ENCODE measurements around the gene NEURL3.
A peak's percentile ranks its signal among the peaks of the same experiment; 100 is the strongest.

NEURL3 gene

GRCh38 chr2:96531872-96532505, 26.8 kb upstream of the NEURL3 start:
- peak; percentile 78; the same call in 1 of the 2 replicates for TF ChIP-seq SIN3A (IDR thresholded peaks at IDR 0.05; ENCODE audit: borderline replicate concordance, insufficient read depth, low read length)
- no peak for TF ChIP-seq POLR2AphosphoS5 (IDR thresholded peaks at IDR 0.05; ENCODE audit: low read depth, low read length)
- TF ChIP-seq REST (IDR thresholded peaks at IDR 0.05; ENCODE audit: insufficient read depth in 1 of 2, low read depth in 2 of 2, low read length in 2 of 2): peak in 1 of 2 experiments; percentile 57; a peak in 1 of 4 replicates

- no peak for TF ChIP-seq TAF1 (IDR thresholded peaks at IDR 0.05; ENCODE audit: borderline replicate concordance, insufficient read depth, low read length)
- TF ChIP-seq REST (IDR thresholded peaks at IDR 0.05; ENCODE audit: insufficient read depth in 1 of 2, low read depth in 2 of 2, low read length in 2 of 2): no peak
- no peak for TF ChIP-seq POLR2AphosphoS5 (IDR thresholded peaks at IDR 0.05; ENCODE audit: low read depth, low read length)
- TF ChIP-seq FOXP2 (optimal IDR thresholded peaks at IDR 0.05; ENCODE audit: borderline replicate concordance, extremely low read depth, extremely low read length, insufficient read depth): no peak
- TF ChIP-seq SIN3A (IDR thresholded peaks at IDR 0.05; ENCODE audit: borderline replicate concordance, insufficient read depth, low read length): no peak
These were observed 26.2 kb upstream of the NEURL3 start for GRCh38 chr2:96531366-96531765.

GRCh38 chr2:96530474-96531357, 25.6 kb upstream of the NEURL3 start:
- TF ChIP-seq REST (IDR thresholded peaks at IDR 0.05; ENCODE audit: insufficient read depth in 1 of 2, low read depth in 2 of 2, low read length in 2 of 2) (no peak), FOXP2 (optimal IDR thresholded peaks at IDR 0.05; ENCODE audit: borderline replicate concordance, extremely low read depth, extremely low read length, insufficient read depth) (no peak), SIN3A (IDR thresholded peaks at IDR 0.05; ENCODE audit: borderline replicate concordance, insufficient read depth, low read length) (no peak), TAF1 (IDR thresholded peaks at IDR 0.05; ENCODE audit: borderline replicate concordance, insufficient read depth, low read length) (no peak), POLR2AphosphoS5 (IDR thresholded peaks at IDR 0.05; ENCODE audit: low read depth, low read length) (no peak)

GRCh38 chr2:96530144-96530430, 24.9 kb upstream of the NEURL3 start:
- TF ChIP-seq SIN3A (IDR thresholded peaks at IDR 0.05; ENCODE audit: borderline replicate concordance, insufficient read depth, low read length): no peak
- no peak for TF ChIP-seq POLR2AphosphoS5 (IDR thresholded peaks at IDR 0.05; ENCODE audit: low read depth, low read length)
- TF ChIP-seq TAF1 (IDR thresholded peaks at IDR 0.05; ENCODE audit: borderline replicate concordance, insufficient read depth, low read length): no peak
- no peak for TF ChIP-seq REST (IDR thresholded peaks at IDR 0.05; ENCODE audit: insufficient read depth in 1 of 2, low read depth in 2 of 2, low read length in 2 of 2)

Measured in PFSK-1 (cell line).